ENCODE measurements around the gene TP63. TPM values are rescaled to one million over a fixed set of nuclear protein-coding genes. Genes with fewer than 3 reads are reported as not detected.

The TP63 gene
- total RNA-seq, 2 donors from 2014 or later: not detected

DNA sequence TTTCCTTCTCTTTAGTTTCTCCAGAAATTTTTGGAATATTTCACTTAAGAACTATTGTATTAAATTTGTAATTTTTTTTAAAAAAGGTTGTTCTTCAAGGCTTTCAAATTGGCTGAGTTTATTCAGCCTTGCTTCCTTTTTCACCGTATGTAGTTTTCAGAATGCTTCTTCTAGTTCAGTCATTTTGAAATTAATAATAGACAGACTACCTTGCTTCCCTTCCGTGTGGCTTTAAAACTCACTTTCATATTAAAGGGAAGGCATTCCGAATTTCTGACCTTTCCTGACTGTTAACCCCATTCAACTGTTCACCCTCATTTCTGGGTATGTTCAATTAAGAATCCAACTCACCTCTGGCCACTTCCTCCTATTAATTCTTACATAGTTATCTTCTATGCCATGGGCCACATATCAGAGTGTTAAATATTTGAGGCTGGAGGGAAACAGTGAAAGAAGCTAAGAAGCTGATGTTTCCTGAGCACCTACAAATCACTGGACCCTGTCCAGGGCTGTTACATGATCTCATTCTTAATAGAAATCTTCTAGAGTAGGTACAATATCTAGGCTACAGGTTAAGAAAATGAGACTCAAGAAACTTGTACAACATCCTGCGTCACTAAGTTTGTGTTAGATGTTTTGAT is 252.0 kb downstream of the TP63 start:
- DNase-seq: no peak
- intact Hi-C loops (cut with DNase I): no loop called here
- H3K9me3 ChIP-seq: no peaks in the 10 kb centered on the region
- H3K27me3 ChIP-seq: no peaks in the 10 kb centered on the region
- 53 to 64% methylated on average over 4 of the region's 4 CpGs for WGBS, 2 donors
- no peak overlapping the region for H3K4me3 ChIP-seq
- no peaks in the 10 kb centered on the region for H3K4me1 ChIP-seq
- H3K36me3 ChIP-seq (replicated peaks in 1 of 2; ENCODE audit: insufficient read depth in 1 of 2, low read depth in 2 of 2): no peaks in the 10 kb centered on the region
- ATAC-seq: no peak
- no peak overlapping the region for H3K27ac ChIP-seq
- TF ChIP-seq, protein P1, sequence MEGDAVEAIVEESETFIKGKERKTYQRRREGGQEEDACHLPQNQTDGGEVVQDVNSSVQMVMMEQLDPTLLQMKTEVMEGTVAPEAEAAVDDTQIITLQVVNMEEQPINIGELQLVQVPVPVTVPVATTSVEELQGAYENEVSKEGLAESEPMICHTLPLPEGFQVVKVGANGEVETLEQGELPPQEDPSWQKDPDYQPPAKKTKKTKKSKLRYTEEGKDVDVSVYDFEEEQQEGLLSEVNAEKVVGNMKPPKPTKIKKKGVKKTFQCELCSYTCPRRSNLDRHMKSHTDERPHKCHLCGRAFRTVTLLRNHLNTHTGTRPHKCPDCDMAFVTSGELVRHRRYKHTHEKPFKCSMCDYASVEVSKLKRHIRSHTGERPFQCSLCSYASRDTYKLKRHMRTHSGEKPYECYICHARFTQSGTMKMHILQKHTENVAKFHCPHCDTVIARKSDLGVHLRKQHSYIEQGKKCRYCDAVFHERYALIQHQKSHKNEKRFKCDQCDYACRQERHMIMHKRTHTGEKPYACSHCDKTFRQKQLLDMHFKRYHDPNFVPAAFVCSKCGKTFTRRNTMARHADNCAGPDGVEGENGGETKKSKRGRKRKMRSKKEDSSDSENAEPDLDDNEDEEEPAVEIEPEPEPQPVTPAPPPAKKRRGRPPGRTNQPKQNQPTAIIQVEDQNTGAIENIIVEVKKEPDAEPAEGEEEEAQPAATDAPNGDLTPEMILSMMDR (IDR thresholded peaks at IDR 0.05): no peak
- no peak for TF ChIP-seq POLR2A (IDR thresholded peaks at IDR 0.05)

DNA sequence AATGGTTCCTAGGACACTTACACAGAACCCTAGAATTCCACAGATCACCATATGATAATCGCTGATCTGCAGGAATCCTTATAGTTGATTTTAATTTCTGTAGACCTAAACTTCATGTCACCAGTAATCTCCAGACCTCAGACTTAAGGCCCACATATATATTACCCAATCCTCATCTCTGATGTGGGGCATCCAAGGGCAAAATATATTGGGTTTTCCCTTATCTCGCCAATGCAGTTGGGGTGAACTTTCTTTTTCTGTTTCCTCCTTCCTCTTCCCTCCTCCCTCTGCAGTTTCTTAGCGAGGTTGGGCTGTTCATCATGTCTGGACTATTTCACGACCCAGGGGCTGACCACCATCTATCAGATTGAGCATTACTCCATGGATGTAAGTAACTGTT is 259.3 kb downstream of the TP63 start:
- H3K27ac ChIP-seq: no peak overlapping the region
- H3K9me3 ChIP-seq: no peaks in the 10 kb centered on the region
- no peak for DNase-seq
- no peak for ATAC-seq
- H3K4me3 ChIP-seq: no peak overlapping the region
- H3K27me3 ChIP-seq: no peaks in the 10 kb centered on the region
- WGBS, 2 donors: 68 to 74% methylated on average over 4 of the region's 4 CpGs
- intact Hi-C loops (cut with DNase I): no loop called here
- TF ChIP-seq, protein P1 (IDR thresholded peaks at IDR 0.05): no peak
- no peak for TF ChIP-seq POLR2A (IDR thresholded peaks at IDR 0.05)
- H3K36me3 ChIP-seq (replicated peaks in 1 of 2; ENCODE audit: insufficient read depth in 1 of 2, low read depth in 2 of 2): no peaks in the 10 kb centered on the region
- no peaks in the 10 kb centered on the region for H3K4me1 ChIP-seq

DNA sequence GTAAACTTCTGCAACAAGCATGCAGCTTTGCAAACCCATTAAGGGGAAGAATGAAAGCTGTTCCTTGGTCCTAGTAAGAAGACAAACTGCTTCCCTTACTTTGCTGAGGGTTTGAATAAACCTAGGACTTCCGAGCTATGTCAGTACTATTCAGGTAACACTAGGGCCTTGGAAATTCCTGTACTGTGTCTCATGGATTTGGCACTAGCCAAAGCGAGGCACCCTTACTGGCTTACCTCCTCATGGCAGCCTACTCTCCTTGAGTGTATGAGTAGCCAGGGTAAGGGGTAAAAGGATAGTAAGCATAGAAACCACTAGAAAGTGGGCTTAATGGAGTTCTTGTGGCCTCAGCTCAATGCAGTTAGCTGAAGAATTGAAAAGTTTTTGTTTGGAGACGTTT is 265.3 kb downstream of the TP63 start:
- H3K9me3 ChIP-seq: no peaks in the 10 kb centered on the region
- intact Hi-C loops (cut with DNase I): no loop called here
- H3K27me3 ChIP-seq: no peaks in the 10 kb centered on the region
- no peaks in the 10 kb centered on the region for H3K4me1 ChIP-seq
- TF ChIP-seq, protein P1 (IDR thresholded peaks at IDR 0.05): no peak
- no peak for TF ChIP-seq POLR2A (IDR thresholded peaks at IDR 0.05)
- DNase-seq (no peak), ATAC-seq (no peak)
- H3K27ac ChIP-seq: no peak overlapping the region
- H3K4me3 ChIP-seq: no peak overlapping the region
- 65 to 78% methylated on average over 3 of the region's 3 CpGs for WGBS, 2 donors
- H3K36me3 ChIP-seq (replicated peaks in 1 of 2; ENCODE audit: insufficient read depth in 1 of 2, low read depth in 2 of 2): no peaks in the 10 kb centered on the region

DNA sequence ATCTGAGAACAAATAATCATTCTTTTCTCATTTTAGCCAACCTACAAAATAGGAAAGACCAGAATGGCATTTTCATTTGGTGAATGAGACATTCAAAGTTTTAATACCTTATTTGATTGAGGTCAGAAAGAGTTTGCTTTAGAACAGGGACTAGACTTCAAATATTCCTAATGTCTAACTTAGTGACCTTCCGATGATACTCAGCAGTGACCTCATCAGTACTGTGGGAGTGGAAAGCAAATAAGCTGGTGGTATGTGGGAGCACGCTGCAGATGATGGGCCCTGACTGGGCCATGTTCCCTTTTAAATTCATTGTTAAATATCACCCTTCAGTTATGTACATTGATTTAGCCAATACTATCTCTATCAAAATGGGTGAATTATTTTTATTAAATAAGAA is 266.2 kb downstream of the TP63 start:
- 49 to 67% methylated on average over 2 of the region's 2 CpGs for WGBS, 2 donors
- Histone ChIP-seq H3K4me3 (no peak overlapping the region), H3K27ac (no peak overlapping the region), H3K4me1 (no peaks in the 10 kb centered on the region), H3K9me3 (no peaks in the 10 kb centered on the region), H3K36me3 (replicated peaks in 1 of 2; ENCODE audit: insufficient read depth in 1 of 2, low read depth in 2 of 2) (no peaks in the 10 kb centered on the region), H3K27me3 (no peaks in the 10 kb centered on the region)
- TF ChIP-seq POLR2A (IDR thresholded peaks at IDR 0.05): no peak
- TF ChIP-seq, protein P1 (IDR thresholded peaks at IDR 0.05): no peak
- intact Hi-C loops (cut with DNase I): no loop called here
- ATAC-seq (no peak), DNase-seq (no peak)

DNA sequence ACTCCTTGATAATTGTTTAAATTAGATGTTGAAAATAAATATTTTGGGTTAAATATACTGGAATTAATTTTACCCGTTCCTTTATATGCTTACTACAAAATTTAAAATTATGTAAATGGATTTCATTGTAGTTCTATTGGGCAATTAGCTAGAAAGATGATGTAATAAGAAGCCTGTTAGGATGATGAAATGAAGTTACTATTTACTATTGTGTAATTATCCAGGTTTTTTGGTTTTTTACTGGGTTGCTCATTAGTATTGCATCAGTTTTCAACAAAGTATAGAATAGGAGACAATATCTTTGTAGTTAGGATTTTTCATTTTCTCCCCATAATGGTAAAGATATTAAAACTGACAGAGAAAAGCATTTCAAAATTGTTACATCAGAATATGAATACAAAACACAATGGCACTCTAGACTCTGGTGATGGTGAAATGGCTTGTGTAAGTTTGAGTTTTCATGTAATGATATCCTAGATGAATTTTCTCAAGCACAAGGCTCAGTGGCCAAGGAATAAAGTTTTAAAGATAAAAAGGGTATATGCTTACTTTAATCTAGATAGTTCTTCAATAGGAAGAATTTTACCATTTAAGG is 267.5 kb downstream of the TP63 start:
- Histone ChIP-seq H3K27ac (no peak overlapping the region), H3K4me3 (no peak overlapping the region), H3K27me3 (no peaks in the 10 kb centered on the region), H3K4me1 (no peaks in the 10 kb centered on the region), H3K9me3 (no peaks in the 10 kb centered on the region), H3K36me3 (replicated peaks in 1 of 2; ENCODE audit: insufficient read depth in 1 of 2, low read depth in 2 of 2) (no peaks in the 10 kb centered on the region)
- WGBS, 2 donors: 71 to 78% methylated on average over 1 of the region's 1 CpG
- TF ChIP-seq, protein P1 (IDR thresholded peaks at IDR 0.05): no peak
- no peak for TF ChIP-seq POLR2A (IDR thresholded peaks at IDR 0.05)
- intact Hi-C loops (cut with DNase I): no loop called here
- ATAC-seq (no peak), DNase-seq (no peak)

Measured in body of pancreas (tissue), 4 donors.